Epithelial cell of prostate (primary cell): ENCODE data around the gene CX3CL1.
"Not testable (repeated sequence)": the region's sequence is repeated elsewhere in the genome, so short reads cannot be mapped to it uniquely, and the experiment has no call there.

Source experiments
- DNase-seq: peaks from one replicate; pipeline ENCODE4 v3.0.0-alpha.2; 2011; ENCODE audit warnings: low read depth, low spot score
- H3K27ac ChIP-seq: fragments of 450-650 bp; 2 replicates; pipeline ENCODE4 v1.5.1; 2017; ENCODE audit warnings: mild to moderate bottlenecking

Gene CX3CL1

GRCh38 chr16:57372372-57373116 lies at the start of gene CX3CL1:
CX3CL1 (plus strand) TSS chr16:57372490; CDS start chr16:57372569, 79 bp downstream.
- no peak for DNase-seq
- H3K27ac ChIP-seq = no peak within 1 kb of the TSS

GRCh38 chr16:57324749-57325148 lies 47.5 kb upstream of the CX3CL1 start:
- no peak overlapping the region for H3K27ac ChIP-seq
- no peak for DNase-seq

GRCh38 chr16:57325458-57325857 lies 46.8 kb upstream of the CX3CL1 start:
- H3K27ac ChIP-seq = no peak overlapping the region
- no peak for DNase-seq

- no peak for DNase-seq
- no peak overlapping the region for H3K27ac ChIP-seq
These were observed 42.5 kb upstream of the CX3CL1 start for GRCh38 chr16:57329718-57330327.

- no peak for DNase-seq
- no peak overlapping the region for H3K27ac ChIP-seq
These were observed 40.9 kb upstream of the CX3CL1 start for GRCh38 chr16:57331355-57331754.

GRCh38 chr16:57333402-57333801 lies 38.9 kb upstream of the CX3CL1 start:
- no peak for DNase-seq
- H3K27ac ChIP-seq = no peak overlapping the region

- H3K27ac ChIP-seq = no peak overlapping the region
- no peak for DNase-seq
These were observed 36.9 kb upstream of the CX3CL1 start for GRCh38 chr16:57335366-57335765.

- H3K27ac ChIP-seq = peak overlapping the region; percentile 96
- DNase-seq = no peak
These were observed 31.2 kb upstream of the CX3CL1 start for GRCh38 chr16:57341062-57341440.

GRCh38 chr16:57341441-57342303 lies 30.6 kb upstream of the CX3CL1 start:
- H3K27ac ChIP-seq = peak overlapping the region; percentile 96
- DNase-seq = peak; percentile 100

- peak overlapping the region; percentile 96 for H3K27ac ChIP-seq
- not testable (repeated sequence) for DNase-seq
These were observed 29.7 kb upstream of the CX3CL1 start for GRCh38 chr16:57342606-57343005.

GRCh38 chr16:57343221-57343620 lies 29.1 kb upstream of the CX3CL1 start:
- no peak overlapping the region for H3K27ac ChIP-seq
- no peak for DNase-seq

- not testable (repeated sequence) for H3K27ac ChIP-seq, DNase-seq
These were observed 28.2 kb upstream of the CX3CL1 start for GRCh38 chr16:57344094-57344493.

- DNase-seq = no peak
- H3K27ac ChIP-seq = peak overlapping the region; percentile 21
These were observed 27.3 kb upstream of the CX3CL1 start for GRCh38 chr16:57345021-57345420.

- H3K27ac ChIP-seq = no peak overlapping the region
- no peak for DNase-seq
These were observed 26.6 kb upstream of the CX3CL1 start for GRCh38 chr16:57345666-57346204.

GRCh38 chr16:57347858-57348257 lies 24.4 kb upstream of the CX3CL1 start:
- H3K27ac ChIP-seq = no peak overlapping the region
- no peak for DNase-seq

GRCh38 chr16:57348327-57348726 lies 24.0 kb upstream of the CX3CL1 start:
- DNase-seq = no peak
- H3K27ac ChIP-seq = no peak overlapping the region

GRCh38 chr16:57349212-57350031 lies 22.9 kb upstream of the CX3CL1 start:
- no peak overlapping the region for H3K27ac ChIP-seq
- DNase-seq = no peak

- no peak overlapping the region for H3K27ac ChIP-seq
- no peak for DNase-seq
These were observed 19.6 kb upstream of the CX3CL1 start for GRCh38 chr16:57352636-57353047.

- no peak for DNase-seq
- H3K27ac ChIP-seq = no peak overlapping the region
These were observed 18.0 kb upstream of the CX3CL1 start for GRCh38 chr16:57354311-57354710.

- no peak overlapping the region for H3K27ac ChIP-seq
- no peak for DNase-seq
These were observed 16.3 kb upstream of the CX3CL1 start for GRCh38 chr16:57355898-57356414.
